ENCODE measurements around the gene ZBTB38. TPM values are rescaled to one million over a fixed set of nuclear protein-coding genes. Genes with fewer than 3 reads are reported as not detected.

Gene ZBTB38
- total and polyA plus RNA-seq, 2 donors (not counting 1 experiment from before 2014, with no cell fraction given): 13.8 to 71.2 TPM

- Histone ChIP-seq H3K79me2 (ENCODE audit: control insufficient read depth, insufficient read depth, low read length) (no peaks in the 10 kb centered on the region), H3K27ac (ENCODE audit: low read length in 2 of 2) (no peak overlapping the region), H3K4me3 (ENCODE audit: control extremely low read depth in 1 of 5, extremely low read depth in 1 of 5, insufficient read depth in 1 of 5, low read depth in 2 of 5, low read length in 4 of 5) (no peak overlapping the region), H3K27me3 (replicated peaks in 1 of 4; ENCODE audit: control extremely low read depth in 1 of 4, control insufficient read depth in 3 of 4, insufficient read depth in 4 of 4, low read length in 3 of 4) (no peaks in the 10 kb centered on the region), H4K20me1 (ENCODE audit: control insufficient read depth, insufficient read depth, low read length, poor library complexity, severe bottlenecking) (no peaks in the 10 kb centered on the region), H3K9ac (ENCODE audit: low read length) (no peak overlapping the region), H3K36me3 (replicated peaks in 1 of 2; ENCODE audit: control extremely low read depth in 1 of 2, control insufficient read depth in 1 of 2, extremely low read depth in 1 of 2, insufficient read depth in 2 of 2, low read length in 1 of 2) (no peaks in the 10 kb centered on the region), H3K4me2 (replicated peaks; ENCODE audit: low read depth, low read length, poor library complexity, severe bottlenecking) (no peak overlapping the region), H2AFZ (ENCODE audit: insufficient read depth, low read depth, low read length, poor library complexity, severe bottlenecking) (no peak overlapping the region), H3K9me3 (ENCODE audit: control extremely low read depth in 1 of 3, control insufficient read depth in 2 of 3, insufficient read depth in 1 of 3, low read length in 2 of 3) (no peaks in the 10 kb centered on the region), H3K4me1 (ENCODE audit: control insufficient read depth in 2 of 2, insufficient read depth in 2 of 2, low read length in 2 of 2) (no peaks in the 10 kb centered on the region)
- Mint-ChIP-seq H3K4me3 (no peak overlapping the region), H3K27me3 (no peaks in the 10 kb centered on the region), H3K4me1 (peaks cover 3% of the 10 kb centered on the region), H3K9me3 (ENCODE audit: insufficient read depth) (no peaks in the 10 kb centered on the region), H3K27ac (no peak overlapping the region)
- no CpG with 5 or more reads among the region's 3 CpGs for WGBS (ENCODE audit: insufficient coverage)
- DNase-seq (no peak), ATAC-seq (ENCODE audit: low read depth) (no peak)
- ChIA-PET CTCF (no interaction called here), POLR2A (no interaction called here)
- TF ChIP-seq, protein P1, sequence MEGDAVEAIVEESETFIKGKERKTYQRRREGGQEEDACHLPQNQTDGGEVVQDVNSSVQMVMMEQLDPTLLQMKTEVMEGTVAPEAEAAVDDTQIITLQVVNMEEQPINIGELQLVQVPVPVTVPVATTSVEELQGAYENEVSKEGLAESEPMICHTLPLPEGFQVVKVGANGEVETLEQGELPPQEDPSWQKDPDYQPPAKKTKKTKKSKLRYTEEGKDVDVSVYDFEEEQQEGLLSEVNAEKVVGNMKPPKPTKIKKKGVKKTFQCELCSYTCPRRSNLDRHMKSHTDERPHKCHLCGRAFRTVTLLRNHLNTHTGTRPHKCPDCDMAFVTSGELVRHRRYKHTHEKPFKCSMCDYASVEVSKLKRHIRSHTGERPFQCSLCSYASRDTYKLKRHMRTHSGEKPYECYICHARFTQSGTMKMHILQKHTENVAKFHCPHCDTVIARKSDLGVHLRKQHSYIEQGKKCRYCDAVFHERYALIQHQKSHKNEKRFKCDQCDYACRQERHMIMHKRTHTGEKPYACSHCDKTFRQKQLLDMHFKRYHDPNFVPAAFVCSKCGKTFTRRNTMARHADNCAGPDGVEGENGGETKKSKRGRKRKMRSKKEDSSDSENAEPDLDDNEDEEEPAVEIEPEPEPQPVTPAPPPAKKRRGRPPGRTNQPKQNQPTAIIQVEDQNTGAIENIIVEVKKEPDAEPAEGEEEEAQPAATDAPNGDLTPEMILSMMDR (IDR thresholded peaks at IDR 0.05): no peak
- TF ChIP-seq EZH2 (IDR thresholded peaks at IDR 0.05; ENCODE audit: borderline replicate concordance, insufficient read depth, low read depth, low read length, poor library complexity, severe bottlenecking): no peak
- intact Hi-C loops (cut with micrococcal nuclease): no loop called here
These were observed 41.7 kb upstream of the ZBTB38 start for GRCh38 chr3:141326626-141327025.

DNA sequence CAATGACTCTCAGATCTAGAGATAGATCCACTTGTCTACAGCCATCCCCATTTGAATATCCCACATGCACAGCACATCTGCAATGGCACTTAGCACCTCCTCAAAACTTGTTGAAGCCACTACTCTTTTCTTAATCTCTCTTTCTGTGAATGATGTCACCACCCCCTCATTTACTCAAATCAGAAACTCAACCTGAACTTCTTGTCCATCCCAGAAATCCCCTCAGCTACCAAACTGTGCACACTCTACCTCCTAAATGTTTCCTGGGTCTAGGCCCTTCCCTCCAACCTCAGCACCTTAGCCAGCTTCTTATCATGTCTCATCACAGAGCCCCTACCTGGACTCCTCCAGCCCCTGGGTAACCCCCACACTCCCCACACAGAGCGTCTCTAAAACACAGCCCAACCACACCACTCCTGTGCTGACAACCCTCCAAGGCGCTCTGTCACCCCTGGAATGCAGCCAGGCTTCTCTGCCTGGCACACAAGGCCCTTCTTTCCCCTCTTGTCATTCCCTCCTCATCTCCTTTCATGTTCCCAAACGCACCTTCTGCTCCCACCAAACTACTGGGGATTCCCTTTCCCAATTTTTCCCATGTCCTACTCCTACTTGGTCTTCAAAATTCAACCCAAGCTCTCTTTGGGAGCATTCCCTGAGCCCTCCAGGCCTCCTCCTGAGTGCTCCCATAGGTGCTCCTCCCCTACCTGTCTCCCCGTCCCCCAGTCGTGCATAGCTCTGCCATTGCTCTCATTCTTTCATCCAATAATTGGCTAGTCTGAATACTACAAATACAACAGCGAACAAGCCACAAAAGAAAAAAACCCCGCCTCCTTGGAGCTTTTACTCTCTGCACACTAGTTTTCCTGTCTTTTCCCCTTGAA is 39.8 kb upstream of the ZBTB38 start:
- TF ChIP-seq, protein P1 (IDR thresholded peaks at IDR 0.05): no peak
- no peak for TF ChIP-seq EZH2 (IDR thresholded peaks at IDR 0.05; ENCODE audit: borderline replicate concordance, insufficient read depth, low read depth, low read length, poor library complexity, severe bottlenecking)
- Histone ChIP-seq H3K4me1 (ENCODE audit: control insufficient read depth in 2 of 2, insufficient read depth in 2 of 2, low read length in 2 of 2) (no peaks in the 10 kb centered on the region), H3K4me2 (replicated peaks; ENCODE audit: low read depth, low read length, poor library complexity, severe bottlenecking) (no peak overlapping the region), H3K27ac (ENCODE audit: low read length in 2 of 2) (no peak overlapping the region), H2AFZ (ENCODE audit: insufficient read depth, low read depth, low read length, poor library complexity, severe bottlenecking) (no peak overlapping the region), H3K9ac (ENCODE audit: low read length) (no peak overlapping the region), H3K79me2 (ENCODE audit: control insufficient read depth, insufficient read depth, low read length) (no peaks in the 10 kb centered on the region), H3K36me3 (replicated peaks in 1 of 2; ENCODE audit: control extremely low read depth in 1 of 2, control insufficient read depth in 1 of 2, extremely low read depth in 1 of 2, insufficient read depth in 2 of 2, low read length in 1 of 2) (no peaks in the 10 kb centered on the region), H3K27me3 (replicated peaks in 1 of 4; ENCODE audit: control extremely low read depth in 1 of 4, control insufficient read depth in 3 of 4, insufficient read depth in 4 of 4, low read length in 3 of 4) (no peaks in the 10 kb centered on the region), H4K20me1 (ENCODE audit: control insufficient read depth, insufficient read depth, low read length, poor library complexity, severe bottlenecking) (no peaks in the 10 kb centered on the region), H3K4me3 (ENCODE audit: control extremely low read depth in 1 of 5, extremely low read depth in 1 of 5, insufficient read depth in 1 of 5, low read depth in 2 of 5, low read length in 4 of 5) (no peak overlapping the region), H3K9me3 (ENCODE audit: control extremely low read depth in 1 of 3, control insufficient read depth in 2 of 3, insufficient read depth in 1 of 3, low read length in 2 of 3) (no peaks in the 10 kb centered on the region)
- H3K27me3 Mint-ChIP-seq: no peaks in the 10 kb centered on the region
- H3K27ac Mint-ChIP-seq: no peak overlapping the region
- intact Hi-C loops (cut with micrococcal nuclease): no loop called here
- DNase-seq (no peak), ATAC-seq (ENCODE audit: low read depth) (no peak)
- no peak overlapping the region for H3K4me3 Mint-ChIP-seq
- 69% methylated on average over 6 of the region's 7 CpGs for WGBS (ENCODE audit: insufficient coverage)
- POLR2A ChIA-PET: no interaction called here
- H3K9me3 Mint-ChIP-seq (ENCODE audit: insufficient read depth): no peaks in the 10 kb centered on the region
- peaks cover 7% of the 10 kb centered on the region for H3K4me1 Mint-ChIP-seq
- CTCF ChIA-PET: interaction anchor here (1.5 kb wide), 1 partner anchor 112 kb away, joined by 3 read pairs; no protein-coding TSS in a partner anchor

Measured in B cell (primary cell).